Stimulated activated CD8-positive, alpha-beta memory T cell treated with anti-CD3 and anti-CD28 coated beads, Interleukin-7, amount 100 ng/mL, for 24 hours (primary cell): ENCODE results near the gene GCC1.
"Not testable (repeated sequence)": the region's sequence is repeated elsewhere in the genome, so short reads cannot be mapped to it uniquely, and the experiment has no call there.

ENCODE experiments used
- DNase-seq: peaks from one replicate; pipeline ENCODE4 v3.0.0-alpha.2; 2020; ENCODE audit warnings: low read depth

The GCC1 gene

DNA sequence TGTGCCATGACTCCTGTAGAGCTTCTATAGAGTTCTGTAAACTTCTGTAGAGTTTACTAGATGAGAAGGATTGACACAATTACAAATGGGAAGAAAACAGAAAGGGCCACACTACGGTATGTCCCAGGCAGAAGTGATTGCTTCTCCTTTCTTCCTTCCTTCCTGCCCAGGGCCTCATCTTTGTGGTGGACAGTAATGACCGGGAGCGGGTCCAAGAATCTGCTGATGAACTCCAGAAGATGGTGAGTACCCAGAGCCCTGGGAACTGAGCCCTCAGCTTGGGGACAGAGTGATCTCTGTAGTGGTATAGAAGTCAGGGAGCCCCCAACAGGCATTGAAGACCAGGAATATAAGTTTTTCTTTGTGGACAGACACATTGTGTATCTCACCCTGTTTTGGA lies 4.5 kb upstream of the GCC1 start:
- DNase-seq = no peak

DNA sequence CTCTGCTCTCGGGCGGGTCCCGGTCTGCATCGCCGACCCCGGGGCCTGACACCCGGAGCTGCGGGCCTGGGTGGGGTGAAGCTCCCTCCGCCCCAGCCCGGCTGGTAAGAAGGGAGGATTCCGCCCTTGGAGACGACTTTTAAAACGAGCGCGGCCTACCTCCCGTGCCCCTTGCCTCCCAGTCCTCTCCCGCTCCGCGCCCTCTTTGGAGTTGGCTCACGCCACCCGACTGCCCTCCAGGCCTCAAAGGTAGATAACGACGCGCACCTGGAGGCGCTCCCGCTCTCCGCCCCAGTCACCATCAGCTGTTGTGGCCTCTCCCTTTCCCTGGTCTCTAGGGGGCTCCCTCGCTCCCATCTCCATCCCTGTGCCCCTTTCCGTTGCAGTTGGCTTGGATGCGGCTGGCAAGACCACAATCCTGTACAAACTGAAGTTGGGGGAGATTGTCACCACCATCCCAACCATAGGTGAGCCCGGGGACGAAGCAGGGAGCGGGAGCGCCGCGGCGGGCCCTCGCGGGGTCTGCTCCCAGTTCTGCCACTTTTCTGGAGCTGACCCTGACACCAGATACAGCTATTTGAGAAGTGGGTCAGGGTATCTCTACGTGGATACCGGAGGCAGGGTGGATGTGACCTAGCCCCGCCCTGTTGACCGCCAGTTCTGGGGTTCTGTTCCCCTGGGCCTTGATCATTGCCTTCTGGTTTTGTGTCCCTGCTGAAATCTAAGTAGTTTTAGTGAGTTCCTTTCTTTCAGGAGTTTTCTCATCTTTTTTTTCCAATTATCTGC lies 3.5 kb upstream of the GCC1 start:
- no peak for DNase-seq

DNA sequence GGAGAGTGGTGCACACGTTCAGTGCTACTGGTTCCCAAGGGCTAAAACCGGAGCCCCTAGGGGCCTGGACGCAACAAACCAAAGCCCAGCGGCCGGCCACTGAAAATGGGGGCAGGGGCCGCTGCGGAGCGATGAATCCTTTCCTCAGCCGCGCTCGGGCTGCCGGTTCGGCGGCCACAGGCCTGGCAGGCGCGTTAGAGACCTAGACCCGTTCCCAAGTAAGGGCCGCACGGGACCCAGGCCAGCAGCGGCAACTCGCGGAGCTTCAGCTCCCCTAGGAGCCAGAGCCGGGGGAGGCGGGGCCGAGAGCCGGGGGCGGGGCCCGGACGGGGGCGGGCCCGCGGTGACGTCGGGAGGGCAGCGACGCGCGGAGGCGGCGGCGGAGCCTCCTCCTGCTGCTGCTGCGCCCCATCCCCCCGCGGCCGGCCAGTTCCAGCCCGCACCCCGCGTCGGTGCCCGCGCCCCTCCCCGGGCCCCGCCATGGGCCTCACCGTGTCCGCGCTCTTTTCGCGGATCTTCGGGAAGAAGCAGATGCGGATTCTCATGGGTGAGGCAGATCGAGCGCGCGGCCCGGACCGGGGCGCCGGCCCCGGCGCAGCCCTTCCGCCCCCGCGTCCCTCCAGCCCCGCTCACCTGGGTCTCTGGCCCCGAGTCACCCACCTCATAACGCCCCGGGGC lies 2.8 kb upstream of the GCC1 start, which contains the start of gene ARF5:
Gene ARF5 (plus strand): TSS at position 393 of the 678 bp plus-strand sequence. CDS start 88 bp downstream, at position 481.
- DNase-seq = peak; percentile 72

DNA sequence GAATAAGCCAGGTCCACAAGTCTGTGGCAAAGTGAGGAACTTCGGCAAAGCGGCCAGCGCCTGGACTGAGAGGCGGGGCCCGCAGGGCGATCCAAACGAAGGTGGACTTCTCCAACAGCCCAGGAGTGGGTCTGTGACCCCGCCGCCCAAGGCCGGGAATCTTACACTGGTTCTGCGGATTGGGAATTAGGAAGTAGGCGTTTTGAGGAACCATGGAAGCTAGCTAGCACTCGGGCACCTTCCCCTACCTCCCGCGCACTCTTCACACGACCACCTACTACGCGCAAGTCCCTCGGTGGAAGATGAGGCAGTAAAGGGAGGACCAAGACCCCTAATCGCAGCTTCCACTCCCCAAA lies 2.2 kb upstream of the GCC1 start:
- no peak for DNase-seq

DNA sequence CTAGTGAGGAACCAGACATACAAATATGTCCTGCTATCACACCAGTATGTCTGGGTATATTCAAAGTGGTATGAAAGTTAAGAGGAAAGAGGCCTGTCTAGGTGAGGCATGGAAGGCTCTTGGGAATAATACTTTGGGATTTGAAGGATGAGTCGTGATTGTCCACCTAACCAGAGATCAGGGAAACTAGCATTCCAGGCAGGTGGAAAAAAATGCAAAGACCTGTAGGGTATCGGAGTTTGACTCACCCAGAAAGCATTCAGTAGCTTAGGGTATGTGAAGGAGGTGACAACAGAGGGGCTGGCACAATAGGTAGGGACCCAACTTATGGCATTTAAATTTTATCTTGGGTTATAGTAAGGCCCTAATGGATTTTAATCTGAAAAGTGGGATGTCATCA lies 950 bp upstream of the GCC1 start:
- DNase-seq = no peak

DNA sequence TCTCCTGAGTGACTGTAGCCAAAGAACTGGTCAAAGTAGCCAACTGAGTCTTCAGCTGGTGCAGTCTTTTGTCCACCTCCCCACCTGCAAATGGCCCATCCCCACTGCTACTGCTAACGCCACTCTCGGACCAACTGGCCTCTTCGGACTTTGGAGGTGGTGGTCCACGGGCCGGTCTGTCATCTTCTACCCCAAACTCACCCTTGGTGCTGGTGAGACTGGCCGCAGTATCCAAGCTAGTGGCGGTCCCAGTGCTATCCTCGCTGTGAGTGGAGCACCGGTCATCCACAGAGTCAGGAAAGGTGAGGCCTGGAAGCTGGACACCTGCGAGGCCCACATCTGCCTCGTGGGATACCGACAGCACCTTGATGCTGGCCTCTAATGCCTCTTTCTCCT lies 750 bp downstream of the GCC1 start:
- no peak for DNase-seq

DNA sequence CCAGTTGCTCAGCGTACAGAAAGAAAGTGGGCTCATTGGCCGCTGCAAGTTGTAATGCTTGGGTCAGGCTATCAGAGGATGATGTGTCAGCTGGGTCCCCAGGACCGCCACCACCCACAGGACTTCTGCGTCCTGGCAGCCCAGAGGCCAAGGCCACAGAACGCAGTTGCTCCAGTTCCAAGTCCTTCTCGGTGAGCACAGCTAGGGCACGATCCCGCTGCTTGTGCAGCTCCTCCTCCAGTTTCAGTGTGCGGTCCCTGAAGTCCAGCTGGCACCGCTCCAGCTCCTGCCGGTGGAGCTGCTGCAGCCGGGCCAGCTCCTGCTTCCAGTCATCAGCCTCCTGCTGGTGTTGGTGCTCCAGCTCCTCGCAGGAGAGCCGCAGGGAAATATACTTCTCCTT lies 3.0 kb downstream of the GCC1 start:
- no peak for DNase-seq

DNA sequence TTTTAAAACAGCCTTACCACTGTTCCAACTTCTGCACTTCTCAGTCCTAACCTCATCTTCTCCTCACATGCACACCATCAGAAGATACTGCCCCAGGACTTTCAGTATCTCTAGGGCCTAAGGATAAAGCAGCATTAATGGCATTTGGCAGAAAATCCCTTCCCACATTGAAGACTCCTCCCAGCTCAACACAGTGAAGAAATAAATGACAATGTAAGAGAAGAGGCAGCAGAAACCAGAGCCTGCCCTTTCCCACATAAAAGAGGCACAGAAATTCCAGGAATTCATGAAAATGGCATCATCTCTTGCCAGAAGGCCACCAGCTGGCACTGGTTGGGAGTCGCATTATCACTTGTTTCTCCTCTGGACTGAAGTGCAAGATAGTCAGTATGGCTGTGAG lies 3.7 kb downstream of the GCC1 start:
- DNase-seq = no peak

DNA sequence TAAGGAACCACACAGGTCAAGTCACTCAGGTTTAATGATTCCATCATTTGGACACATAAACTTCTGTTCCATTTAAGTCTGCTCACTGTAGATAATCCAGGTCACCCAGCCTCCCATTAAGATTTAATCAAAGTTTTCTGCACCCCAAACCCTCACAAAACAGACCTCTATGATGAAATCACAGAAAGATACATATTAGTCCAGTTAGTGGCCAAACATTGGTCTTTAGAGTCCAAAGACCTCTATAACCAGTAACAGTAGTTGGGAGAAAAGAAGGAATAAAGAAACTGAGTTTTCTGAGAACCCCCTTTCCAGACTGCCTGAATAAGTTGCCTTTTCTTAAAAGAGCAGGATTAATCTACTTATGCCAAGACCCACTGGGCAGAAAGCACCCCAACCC lies 4.8 kb downstream of the GCC1 start:
- DNase-seq = no peak

DNA sequence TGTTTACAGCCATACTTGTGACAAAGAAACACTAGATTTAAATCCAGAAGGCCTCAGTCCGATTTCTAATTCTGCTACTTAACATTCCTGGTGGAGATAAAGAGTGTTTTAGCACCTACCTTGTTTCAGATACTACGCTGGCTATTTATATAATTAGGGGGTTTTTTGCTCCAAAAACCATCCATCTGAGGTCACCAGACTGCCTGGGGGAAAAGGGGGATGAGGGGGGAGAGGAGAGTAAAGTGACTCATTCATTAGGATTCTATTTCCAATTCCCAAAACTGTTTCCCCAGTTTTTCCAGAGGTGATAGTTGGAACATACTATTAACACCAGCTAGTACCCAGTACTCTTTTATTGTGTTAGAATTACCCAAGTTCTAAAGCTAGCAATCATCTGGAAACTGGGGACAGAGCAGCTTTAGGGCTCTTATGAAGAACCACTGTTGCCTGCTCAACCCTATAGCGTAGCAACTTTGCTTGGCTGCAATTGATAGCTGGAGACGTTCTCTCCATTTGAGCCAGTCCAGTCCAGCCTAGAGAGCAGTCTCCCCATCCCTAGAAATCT lies 6.6 kb downstream of the GCC1 start:
- no peak for DNase-seq

DNA sequence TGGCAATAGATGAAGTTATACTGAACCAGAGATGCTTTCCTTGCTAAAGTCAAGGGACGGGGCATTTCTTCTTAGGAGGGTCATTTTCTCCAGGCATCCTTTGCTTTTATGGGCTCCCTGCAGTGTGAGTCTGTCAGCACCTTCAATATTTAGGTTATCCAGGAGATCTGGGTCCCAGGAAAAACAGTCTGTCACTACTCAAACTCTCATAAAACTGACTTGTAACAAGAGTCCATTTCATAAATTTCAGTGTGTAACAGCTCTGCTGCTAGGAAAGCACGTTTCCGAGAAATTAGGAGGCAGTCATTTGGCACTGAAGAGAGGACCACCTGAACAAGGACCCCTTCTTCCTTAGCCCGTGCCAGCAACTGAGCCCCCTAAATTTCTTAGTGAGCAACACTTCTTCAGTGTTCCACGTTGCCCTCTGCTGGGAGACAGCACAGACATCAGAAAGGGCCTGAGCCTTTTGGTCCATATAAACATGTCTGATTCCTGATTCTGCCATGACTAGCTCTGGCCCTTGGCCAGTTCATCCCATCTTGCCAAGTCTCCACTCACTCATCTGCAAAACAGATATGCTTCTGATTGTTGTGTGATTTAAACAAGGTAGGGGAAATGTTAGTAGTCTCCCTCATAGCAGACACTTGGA lies 7.2 kb downstream of the GCC1 start:
- DNase-seq = no peak

DNA sequence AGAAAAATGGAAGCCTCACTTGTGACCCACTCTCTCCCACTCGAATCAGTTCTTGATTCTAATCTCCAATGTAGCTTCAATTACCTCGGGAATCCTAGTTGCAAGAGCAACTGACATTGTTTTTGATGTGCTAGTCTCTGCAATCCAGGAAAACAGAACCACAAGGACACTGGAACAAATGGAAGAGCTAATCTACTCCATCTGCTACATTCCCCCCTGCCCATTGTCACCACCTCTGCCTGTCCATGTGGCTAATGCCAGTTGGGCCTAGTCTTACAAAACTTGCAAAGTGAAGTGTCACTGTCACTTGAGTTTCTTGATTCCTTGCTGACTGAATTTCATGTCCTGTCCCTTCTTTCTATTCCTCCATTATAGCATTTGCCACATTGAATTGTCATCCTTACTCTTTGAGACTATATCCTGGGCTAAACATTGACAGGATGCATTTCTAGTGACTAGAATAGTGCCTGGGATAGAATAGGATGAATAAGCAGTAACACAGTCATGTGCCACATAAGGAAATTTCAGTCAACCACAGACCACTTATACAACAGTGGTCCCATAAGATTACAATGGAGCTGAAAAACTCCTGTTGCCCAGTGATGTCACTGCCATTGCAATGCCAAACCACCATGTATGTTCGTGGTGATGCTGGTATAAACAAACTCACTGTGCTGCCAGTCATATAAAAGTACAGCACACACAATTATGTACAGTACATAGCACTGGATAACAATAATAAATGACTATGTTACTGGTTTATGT lies 13.5 kb downstream of the GCC1 start:
- DNase-seq = no peak

DNA sequence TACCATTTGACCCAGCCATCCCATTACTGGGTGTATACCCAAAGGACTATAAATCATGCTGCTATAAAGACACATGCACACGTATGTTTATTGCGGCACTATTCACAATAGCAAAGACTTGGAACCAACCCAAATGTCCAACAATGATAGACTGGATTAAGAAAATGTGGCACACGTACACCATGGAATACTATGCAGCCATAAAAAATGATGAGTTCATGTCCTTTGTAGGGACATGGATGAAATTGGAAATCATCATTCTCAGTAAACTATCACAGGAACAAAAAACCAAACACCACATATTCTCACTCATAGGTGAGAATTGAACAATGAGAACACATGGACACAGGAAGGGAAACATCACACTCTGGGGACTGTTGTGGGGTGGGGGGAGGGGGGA lies 17.4 kb downstream of the GCC1 start:
- DNase-seq = not testable (repeated sequence)

DNA sequence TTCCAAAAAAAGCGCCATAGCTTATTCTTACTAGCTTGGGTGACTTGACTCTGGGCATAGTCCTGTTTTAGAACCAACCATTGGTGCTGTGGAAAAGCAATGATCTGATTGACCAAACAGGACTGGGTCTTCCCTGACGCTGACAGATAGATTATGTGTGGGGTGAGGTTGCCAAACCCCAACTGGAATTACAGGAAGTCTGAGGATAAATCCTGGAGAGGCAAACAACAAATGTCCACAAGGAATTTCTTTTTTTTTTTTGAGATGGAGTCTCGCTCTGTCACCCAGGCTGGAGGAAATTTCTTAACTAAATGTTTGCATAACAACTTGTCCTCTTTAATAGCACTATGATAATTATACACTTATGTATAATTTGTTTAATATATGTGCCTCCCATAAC lies 19.2 kb downstream of the GCC1 start:
- DNase-seq = no peak

DNA sequence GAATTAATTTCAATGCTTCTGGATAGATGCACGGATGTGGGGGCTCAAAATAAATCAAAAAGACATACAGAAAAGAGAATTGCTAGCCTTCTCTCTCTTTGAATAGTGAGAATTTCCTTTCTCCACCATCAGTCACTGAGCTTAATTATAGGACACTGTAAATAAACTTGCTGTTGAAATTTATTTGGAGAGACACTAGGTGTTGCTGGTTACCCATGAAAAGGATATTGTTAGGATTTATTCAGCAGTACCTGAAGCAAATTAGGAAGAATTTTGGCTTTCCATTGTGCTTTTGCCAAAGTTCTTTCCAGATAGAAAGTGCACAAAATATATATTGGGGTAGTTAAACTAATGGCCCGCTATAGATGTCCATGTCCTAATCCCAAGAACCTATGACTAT lies 27.6 kb downstream of the GCC1 start:
- DNase-seq = no peak

DNA sequence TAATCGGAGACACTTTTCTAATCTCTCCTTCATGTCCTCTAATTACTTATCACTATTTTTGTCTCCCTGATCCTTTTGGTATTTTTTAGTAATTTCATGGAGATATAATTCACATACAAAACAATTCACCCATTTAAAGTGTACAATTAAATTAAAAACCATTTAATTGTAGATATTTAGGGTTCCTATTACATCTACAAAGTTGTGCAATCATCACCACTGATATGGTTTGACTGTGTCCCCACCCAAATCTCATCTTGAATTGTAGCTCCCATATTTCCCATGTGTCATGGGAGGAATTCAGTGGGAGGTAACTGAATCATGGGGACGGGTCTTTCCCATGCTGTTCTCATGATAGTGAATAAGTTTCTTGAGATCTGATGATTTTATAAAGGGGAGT lies 29.0 kb downstream of the GCC1 start:
- no peak for DNase-seq

DNA sequence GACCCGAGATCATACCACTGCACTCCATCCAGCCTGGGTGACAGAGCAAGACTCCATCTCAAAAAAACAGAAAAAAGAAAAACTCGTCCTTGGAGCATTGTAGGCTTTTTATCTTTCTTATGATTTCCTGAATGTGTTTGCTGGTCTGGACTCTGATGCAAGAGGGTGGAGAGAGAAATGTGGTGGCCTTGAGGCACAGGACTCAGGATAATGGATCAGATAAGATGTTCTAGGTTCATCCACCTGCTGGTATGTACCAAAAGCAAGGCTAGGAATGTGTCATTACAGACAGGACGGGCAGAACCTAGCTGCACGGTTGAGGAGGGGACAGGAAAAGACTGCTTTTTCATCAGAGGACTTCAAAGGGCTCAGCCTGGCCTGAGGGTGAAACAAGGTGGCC lies 33.5 kb downstream of the GCC1 start:
- no peak for DNase-seq

DNA sequence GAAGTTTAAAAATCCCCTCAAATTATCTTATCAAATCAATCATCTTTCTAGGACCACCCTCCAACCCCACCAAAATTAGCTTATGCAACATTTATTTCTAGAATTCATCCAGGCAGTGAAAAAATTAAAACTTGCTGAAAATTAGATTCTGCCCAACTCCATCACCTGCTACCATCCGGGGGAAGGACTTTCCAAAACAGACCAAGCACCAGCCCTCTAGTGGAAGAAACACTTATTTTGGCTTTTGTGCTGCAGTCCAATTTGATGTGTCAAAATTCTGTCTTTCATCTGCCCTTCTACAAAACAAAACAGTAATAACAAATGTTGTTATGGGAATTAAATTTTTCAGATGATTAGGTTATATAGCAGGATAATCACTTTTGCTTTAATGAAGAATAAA lies 35.1 kb downstream of the GCC1 start:
- DNase-seq = no peak

DNA sequence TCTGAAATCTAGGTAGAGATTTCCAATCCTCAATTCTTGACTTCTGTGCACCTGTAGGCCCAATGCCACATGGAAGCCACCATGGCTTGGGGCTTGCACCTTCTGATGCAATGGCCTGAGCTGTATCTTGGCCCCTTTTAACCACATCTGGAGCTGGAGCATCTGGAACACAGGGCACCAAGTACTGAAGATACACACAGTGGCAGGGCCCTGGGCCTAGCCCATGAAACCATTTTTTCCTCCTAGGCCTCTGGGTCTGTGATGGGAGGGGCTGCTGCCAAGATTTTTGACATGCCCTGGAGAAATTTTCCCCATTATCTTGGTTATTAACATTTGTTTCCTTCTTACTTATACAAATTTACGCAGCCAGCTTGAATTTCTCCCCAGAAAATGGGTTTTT lies 39.1 kb downstream of the GCC1 start:
- no peak for DNase-seq

DNA sequence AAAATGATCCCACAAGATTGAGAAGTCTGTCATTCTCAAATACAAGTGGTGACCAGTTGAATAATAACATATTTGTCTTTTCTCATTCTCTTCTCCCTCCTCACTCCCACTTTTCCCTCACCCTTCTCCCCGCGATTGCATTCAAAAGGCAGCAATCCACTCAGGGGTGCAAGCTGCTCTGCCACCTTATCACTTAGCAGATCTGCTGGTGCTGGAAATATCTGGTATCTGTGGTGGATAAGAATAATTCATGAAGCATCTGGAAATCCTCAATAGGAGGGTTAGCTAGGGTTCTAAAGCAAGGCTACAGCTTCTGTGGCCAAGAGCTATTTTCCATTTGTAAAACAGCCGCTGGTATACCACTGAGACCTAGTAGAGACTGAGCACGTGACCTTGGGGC lies 43.8 kb downstream of the GCC1 start:
- no peak for DNase-seq

DNA sequence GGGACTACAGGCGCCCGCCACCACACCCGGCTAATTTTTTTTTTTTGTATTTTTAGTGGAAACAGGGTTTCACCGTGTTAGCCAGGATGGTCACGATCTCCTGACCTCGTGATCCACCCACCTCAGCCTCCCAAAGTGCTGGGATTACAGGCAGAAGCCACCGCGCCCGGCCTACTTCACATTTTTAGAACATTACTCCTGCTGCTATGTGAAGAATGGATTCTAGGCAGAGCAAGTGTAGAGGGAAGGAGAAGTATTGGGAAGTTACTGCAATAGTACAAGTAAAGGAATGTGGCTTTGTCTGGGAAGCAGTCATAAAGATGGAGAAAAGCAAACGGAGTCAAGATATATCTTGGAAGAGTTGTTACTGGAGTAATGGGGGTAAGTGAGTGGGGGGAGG lies 44.9 kb downstream of the GCC1 start:
- DNase-seq = not testable (repeated sequence)

DNA sequence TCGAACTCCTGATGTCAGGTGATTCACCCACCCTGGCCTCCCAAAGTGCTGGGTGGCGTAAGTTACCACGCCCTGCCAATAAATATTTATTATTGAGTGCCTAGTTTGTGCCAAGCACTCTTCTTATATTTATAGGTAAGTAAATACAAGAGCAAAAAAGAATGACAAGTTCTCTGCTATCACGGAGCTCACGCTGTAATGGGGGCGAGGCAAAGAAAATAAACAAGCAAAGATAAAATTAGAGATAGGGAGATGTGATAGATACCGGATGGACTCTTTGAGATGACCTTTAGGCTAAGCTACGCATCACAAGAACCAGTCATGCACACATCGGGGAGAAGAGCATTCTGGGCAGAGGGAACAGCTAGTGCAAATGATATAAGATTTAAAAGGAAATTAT lies 46.3 kb downstream of the GCC1 start:
- no peak for DNase-seq
